Peyer's patch (tissue), 4 donors: ENCODE results near the gene TMEM178B. TPM values are rescaled to one million over a fixed set of nuclear protein-coding genes. Genes with fewer than 3 reads are reported as not detected.
"Not testable (repeated sequence)": the region's sequence is repeated elsewhere in the genome, so short reads cannot be mapped to it uniquely, and the experiment has no call there.

Experiments
- DNase-seq, 3 donors: peaks; one replicate each; pipeline ENCODE4 v3.0.0-alpha.2; 2017 to 2019
- H3K27ac ChIP-seq, 4 donors: fragments of 200-600 bp; sonication (generic); one replicate each; pipeline ENCODE4 v1.5.1; 2016 to 2019
- H3K27me3 ChIP-seq, 2 donors: fragments of 200-600 bp; sonication (generic); one replicate each; pipeline ENCODE4 v1.5.1; 2019
- H3K36me3 ChIP-seq, 3 donors: fragments of 200-600 bp; sonication (generic); one replicate each; pipeline ENCODE4 v1.5.1; 2016 to 2019
- H3K4me1 ChIP-seq, 4 donors: fragments of 200-600 bp; sonication (generic); one replicate each; pipeline ENCODE4 v1.5.1; 2016 to 2019
- H3K4me3 ChIP-seq, 4 donors: fragments of 200-600 bp; sonication (generic); 1 replicate in 3 of 4; 2 replicates in 1 of 4; pipeline ENCODE4 v1.5.1; 2016 to 2019; ENCODE audit warnings: mild to moderate bottlenecking in 1 of 4
- H3K9me3 ChIP-seq, 4 donors: fragments of 200-600 bp; sonication (generic); one replicate each; pipeline ENCODE4 v1.5.1; 2016 to 2019; ENCODE audit warnings: mild to moderate bottlenecking in 1 of 4
- POLR2A ChIP-seq, 2 donors: fragments of 450-650 bp; IDR thresholded peaks; one replicate each; pipeline ENCODE4 v1.5.1; 2017; ENCODE audit warnings: antibody characterized with exemption in 2 of 2, mild to moderate bottlenecking in 2 of 2, moderate library complexity in 2 of 2
- total RNA-seq, 4 donors: library from RNA; depleted of rRNA; stranded (reverse); fragments of >200 nt; gene quantifications; one replicate each; pipeline ENCODE4 v1.1.0, GENCODE V29; 2016
- TF ChIP-seq, protein P1 (sequence below), 6 experiments: fragments of 450-650 bp in 4 of 6; fragments of 200-600 bp in 2 of 6; sonication (generic) in 1 of 6; IDR thresholded peaks; one replicate each; pipeline ENCODE4 v1.5.1; 2017 to 2019; ENCODE audit warnings: antibody characterized with exemption in 6 of 6, mild to moderate bottlenecking in 3 of 6, moderate library complexity in 1 of 6

Gene TMEM178B
- total RNA-seq, 4 donors from 2014 or later: under 0.01 to 0.66 (median 0.13) TPM; not detected in 1

DNA sequence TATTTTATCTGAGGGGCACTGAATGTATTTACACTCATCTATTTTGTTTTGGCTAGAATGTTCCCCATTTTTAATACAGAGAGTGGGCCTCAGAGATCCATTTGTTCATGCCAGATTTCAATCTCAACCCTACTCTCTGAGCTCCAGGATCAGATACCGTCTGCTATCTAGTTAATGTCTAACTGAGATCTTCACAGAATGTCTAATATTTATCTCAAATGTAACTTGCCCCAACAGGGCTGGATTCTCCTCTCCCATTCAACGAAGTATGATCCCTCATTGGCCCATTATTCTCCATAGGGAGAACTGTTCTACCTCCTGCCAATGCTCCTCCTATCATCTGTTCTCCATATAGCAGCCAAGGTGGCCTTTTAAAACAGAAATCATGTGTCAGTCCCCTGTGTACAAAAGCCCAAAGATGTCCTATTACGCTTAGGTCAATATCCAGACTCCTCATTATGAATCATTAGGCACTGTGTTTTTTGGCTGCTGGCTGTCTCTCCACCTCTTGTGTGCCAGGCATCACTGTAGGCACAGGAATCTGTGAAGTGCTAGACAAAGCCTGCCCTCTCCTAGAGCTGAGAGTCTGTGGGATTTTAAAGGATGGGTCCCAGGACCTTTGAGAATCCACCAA, 308.0 kb downstream of the TMEM178B start:
- H3K4me1 ChIP-seq: no peaks in the 10 kb centered on the region
- no peaks in the 10 kb centered on the region for H3K9me3 ChIP-seq
- no peak overlapping the region for H3K27ac ChIP-seq
- DNase-seq: no peak
- H3K36me3 ChIP-seq: no peaks in the 10 kb centered on the region
- H3K4me3 ChIP-seq: no peak overlapping the region
- H3K27me3 ChIP-seq: no peaks in the 10 kb centered on the region
- TF ChIP-seq POLR2A (IDR thresholded peaks at IDR 0.05): no peak
- TF ChIP-seq, protein P1, sequence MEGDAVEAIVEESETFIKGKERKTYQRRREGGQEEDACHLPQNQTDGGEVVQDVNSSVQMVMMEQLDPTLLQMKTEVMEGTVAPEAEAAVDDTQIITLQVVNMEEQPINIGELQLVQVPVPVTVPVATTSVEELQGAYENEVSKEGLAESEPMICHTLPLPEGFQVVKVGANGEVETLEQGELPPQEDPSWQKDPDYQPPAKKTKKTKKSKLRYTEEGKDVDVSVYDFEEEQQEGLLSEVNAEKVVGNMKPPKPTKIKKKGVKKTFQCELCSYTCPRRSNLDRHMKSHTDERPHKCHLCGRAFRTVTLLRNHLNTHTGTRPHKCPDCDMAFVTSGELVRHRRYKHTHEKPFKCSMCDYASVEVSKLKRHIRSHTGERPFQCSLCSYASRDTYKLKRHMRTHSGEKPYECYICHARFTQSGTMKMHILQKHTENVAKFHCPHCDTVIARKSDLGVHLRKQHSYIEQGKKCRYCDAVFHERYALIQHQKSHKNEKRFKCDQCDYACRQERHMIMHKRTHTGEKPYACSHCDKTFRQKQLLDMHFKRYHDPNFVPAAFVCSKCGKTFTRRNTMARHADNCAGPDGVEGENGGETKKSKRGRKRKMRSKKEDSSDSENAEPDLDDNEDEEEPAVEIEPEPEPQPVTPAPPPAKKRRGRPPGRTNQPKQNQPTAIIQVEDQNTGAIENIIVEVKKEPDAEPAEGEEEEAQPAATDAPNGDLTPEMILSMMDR (IDR thresholded peaks at IDR 0.05): no peak

DNA sequence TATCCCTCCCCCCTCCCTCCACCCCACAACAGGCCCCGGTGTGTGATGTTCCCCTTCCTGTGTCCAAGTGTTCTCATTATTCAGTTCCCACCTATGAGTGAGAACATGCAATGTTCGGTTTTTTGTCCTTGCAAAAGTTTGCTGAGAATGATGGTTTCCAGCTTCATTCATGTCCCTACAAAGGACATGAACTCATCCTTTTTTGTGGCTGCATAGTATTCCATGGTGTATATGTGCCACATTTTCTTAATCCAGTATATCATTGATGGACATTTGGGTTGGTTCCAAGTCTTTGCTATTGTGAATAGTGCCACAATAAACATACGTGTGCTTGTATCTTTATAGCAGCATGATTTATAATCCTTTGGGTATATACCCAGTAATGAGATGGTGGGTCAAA, 309.5 kb downstream of the TMEM178B start:
- not testable (repeated sequence) for H3K9me3 ChIP-seq, H3K4me1 ChIP-seq, H3K27ac ChIP-seq, H3K36me3 ChIP-seq, H3K4me3 ChIP-seq, H3K27me3 ChIP-seq, DNase-seq

DNA sequence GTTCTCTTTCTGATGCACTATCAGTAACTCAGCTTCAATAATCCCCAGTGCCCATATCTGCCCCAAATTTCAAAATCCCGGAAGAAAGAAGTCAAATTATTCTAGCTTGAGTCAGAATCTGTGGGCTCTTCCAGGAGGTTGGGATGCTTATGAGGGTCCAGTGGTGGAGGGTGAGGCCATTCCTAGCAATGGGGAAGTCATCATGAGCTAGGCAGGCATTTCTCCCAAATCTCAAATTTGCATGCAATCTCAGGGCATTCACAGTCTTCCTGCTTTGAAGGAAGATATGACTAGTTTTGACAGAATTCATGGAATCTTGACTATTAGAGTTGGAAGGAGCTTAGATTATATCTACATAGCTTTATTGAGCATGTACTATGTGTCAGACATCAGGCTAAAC, 313.0 kb downstream of the TMEM178B start:
- Histone ChIP-seq H3K36me3 (no peaks in the 10 kb centered on the region), H3K4me3 (no peak overlapping the region), H3K27ac (no peak overlapping the region), H3K9me3 (no peaks in the 10 kb centered on the region), H3K27me3 (no peaks in the 10 kb centered on the region), H3K4me1 (no peaks in the 10 kb centered on the region)
- no peak for TF ChIP-seq POLR2A (IDR thresholded peaks at IDR 0.05)
- TF ChIP-seq, protein P1 (IDR thresholded peaks at IDR 0.05): no peak
- DNase-seq: no peak

DNA sequence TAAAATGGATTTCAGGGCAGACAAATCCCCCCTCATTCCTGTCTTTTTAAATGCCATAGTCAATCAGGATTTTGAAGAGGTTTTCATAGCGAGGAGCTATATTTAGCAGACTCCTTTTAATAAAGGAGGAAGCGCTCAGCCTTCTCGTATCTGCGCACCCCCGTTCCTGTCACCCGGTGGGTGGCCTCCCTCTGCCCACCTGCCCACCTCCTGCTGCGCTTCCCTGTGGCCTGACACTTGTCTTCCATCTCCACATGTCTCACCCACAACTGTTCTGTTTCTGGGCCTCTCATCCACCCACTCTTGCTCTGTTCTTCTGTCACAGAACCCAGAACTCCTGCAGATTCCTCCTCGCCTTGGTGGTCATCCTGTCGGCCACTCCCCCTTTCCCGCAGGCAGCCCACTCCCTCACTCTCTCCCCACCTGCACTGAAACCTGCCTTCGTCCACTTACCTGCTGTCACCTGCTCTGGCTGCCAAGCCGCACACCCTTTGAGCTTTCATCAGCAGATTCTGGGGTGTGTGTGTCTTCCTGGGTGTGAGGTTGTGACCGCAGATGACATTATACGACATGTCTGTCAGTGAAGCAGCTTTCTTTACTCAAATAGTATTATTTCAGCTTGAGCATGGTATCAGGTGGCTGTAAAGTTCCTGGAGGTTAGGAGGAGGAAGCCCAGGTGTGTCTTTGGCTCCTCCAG, 313.8 kb downstream of the TMEM178B start:
- Histone ChIP-seq H3K4me3 (no peak overlapping the region), H3K36me3 (no peaks in the 10 kb centered on the region), H3K9me3 (no peaks in the 10 kb centered on the region), H3K27ac (no peak overlapping the region), H3K4me1 (no peaks in the 10 kb centered on the region), H3K27me3 (no peaks in the 10 kb centered on the region)
- no peak for TF ChIP-seq POLR2A (IDR thresholded peaks at IDR 0.05)
- no peak for DNase-seq

DNA sequence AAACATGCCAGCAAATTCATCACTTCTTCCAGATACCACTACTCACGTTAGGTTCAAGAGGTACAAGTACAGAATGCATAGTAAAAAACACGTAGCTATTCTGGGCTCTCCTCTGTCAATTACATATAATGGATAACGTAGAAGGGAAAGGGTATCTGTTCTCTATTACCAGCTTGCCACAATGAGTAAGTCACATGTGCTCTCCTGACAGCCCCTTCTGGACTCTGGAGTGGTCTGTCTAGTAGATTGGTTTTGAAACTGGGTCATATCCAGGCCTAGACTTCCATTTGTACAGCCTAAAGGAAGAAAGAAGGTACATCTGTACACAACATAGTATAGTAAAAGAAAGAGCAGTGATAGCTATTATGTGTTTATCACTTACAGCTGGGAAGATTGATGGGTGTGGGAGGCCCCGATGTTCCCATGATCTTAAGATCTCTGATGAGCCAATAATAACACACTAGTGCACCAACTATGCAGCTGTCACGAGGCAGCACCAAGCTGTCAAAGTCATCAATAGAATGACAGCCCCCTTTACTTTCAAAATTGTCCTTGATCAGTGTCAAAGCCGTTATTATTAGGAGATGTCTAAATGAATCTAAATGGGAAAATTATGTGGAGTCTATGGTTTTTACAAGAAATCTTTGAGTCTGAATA, 315.4 kb downstream of the TMEM178B start:
- no peak for TF ChIP-seq POLR2A (IDR thresholded peaks at IDR 0.05)
- TF ChIP-seq, protein P1 (IDR thresholded peaks at IDR 0.05): no peak
- H3K36me3 ChIP-seq: no peaks in the 10 kb centered on the region

DNA sequence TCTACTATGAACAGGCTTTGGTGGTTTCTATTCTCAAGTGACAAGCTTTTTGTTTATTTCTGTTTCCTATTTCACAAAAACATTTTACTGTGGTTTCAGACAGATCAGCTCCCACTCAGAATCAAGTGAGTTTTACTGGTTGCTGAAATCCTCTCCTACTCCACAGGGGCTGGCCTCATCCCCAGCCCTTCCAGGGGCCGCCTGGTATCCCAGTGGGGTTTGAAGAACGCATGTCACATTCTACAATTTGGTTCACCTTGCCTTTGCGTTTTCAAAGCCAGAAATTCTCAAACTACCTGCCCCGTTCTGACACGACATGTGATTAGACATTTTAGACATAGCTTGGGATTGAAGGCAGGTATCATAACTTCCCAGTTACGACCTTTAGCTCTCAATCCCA, 316.5 kb downstream of the TMEM178B start:
- no peak for DNase-seq
- Histone ChIP-seq H3K4me3 (no peak overlapping the region), H3K9me3 (no peaks in the 10 kb centered on the region), H3K4me1 (no peaks in the 10 kb centered on the region), H3K36me3 (no peaks in the 10 kb centered on the region), H3K27me3 (no peaks in the 10 kb centered on the region), H3K27ac (no peak overlapping the region)
- no peak for TF ChIP-seq POLR2A (IDR thresholded peaks at IDR 0.05)
- TF ChIP-seq, protein P1 (IDR thresholded peaks at IDR 0.05): no peak

More for the DNA sequence above, 315.4 kb downstream of the TMEM178B start:
- Histone ChIP-seq H3K4me3 (no peak overlapping the region), H3K27ac (no peak overlapping the region), H3K27me3 (no peaks in the 10 kb centered on the region), H3K9me3 (no peaks in the 10 kb centered on the region), H3K4me1 (no peaks in the 10 kb centered on the region)
- no peak for DNase-seq
